ENCODE data around the gene JAG1.
A peak's percentile ranks its signal among the peaks of the same experiment; 100 is the strongest.
"Not testable (repeated sequence)": the region's sequence is repeated elsewhere in the genome, so short reads cannot be mapped to it uniquely, and the experiment has no call there.

Gene JAG1

DNA sequence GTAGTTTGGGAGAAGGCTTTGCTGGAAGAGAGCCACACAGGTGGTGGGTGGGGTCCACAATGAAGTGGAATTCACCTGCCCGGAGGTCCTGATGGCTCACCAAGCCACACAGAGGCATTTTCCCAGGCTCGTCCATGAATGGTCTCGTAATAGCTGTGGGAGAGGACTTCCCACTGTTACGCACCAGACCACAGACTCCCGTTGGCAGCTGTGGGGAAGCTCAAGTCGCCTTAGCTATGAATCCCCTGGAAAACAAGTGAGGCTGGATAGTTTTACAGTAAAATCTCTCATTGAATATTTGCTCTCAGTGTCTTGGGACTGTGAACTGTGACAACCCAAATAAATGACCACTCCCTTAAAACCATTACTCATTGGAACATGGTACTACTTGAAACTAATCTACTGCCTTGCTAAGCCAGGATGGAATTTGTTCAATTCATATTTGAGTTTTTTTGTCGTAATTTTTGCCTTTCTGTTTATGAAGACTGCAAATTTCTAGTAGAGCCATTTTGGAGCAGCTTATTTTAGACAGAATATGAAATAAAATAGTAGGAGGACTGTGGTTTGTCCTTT is 79.4 kb downstream of the JAG1 start:
- TF ChIP-seq ZC3H10 (CRISPR knock-in tag; IDR thresholded peaks at IDR 0.05) = no peak
- no peak for TF ChIP-seq TOX (CRISPR knock-in tag; IDR thresholded peaks at IDR 0.05; ENCODE audit: borderline replicate concordance)
- TF ChIP-seq, protein P1, sequence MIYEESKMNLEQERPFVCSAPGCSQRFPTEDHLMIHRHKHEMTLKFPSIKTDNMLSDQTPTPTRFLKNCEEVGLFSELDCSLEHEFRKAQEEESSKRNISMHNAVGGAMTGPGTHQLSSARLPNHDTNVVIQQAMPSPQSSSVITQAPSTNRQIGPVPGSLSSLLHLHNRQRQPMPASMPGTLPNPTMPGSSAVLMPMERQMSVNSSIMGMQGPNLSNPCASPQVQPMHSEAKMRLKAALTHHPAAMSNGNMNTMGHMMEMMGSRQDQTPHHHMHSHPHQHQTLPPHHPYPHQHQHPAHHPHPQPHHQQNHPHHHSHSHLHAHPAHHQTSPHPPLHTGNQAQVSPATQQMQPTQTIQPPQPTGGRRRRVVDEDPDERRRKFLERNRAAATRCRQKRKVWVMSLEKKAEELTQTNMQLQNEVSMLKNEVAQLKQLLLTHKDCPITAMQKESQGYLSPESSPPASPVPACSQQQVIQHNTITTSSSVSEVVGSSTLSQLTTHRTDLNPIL (CRISPR knock-in tag; IDR thresholded peaks at IDR 0.05; ENCODE audit: low read depth) = no peak
- TF ChIP-seq, protein P2, sequence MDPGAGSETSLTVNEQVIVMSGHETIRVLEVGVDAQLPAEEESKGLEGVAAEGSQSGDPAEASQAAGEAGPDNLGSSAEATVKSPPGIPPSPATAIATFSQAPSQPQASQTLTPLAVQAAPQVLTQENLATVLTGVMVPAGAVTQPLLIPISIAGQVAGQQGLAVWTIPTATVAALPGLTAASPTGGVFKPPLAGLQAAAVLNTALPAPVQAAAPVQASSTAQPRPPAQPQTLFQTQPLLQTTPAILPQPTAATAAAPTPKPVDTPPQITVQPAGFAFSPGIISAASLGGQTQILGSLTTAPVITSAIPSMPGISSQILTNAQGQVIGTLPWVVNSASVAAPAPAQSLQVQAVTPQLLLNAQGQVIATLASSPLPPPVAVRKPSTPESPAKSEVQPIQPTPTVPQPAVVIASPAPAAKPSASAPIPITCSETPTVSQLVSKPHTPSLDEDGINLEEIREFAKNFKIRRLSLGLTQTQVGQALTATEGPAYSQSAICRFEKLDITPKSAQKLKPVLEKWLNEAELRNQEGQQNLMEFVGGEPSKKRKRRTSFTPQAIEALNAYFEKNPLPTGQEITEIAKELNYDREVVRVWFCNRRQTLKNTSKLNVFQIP (CRISPR knock-in tag; IDR thresholded peaks at IDR 0.05; ENCODE audit: borderline replicate concordance, low read depth) = no peak
- TF ChIP-seq ZFP3 (CRISPR knock-in tag; IDR thresholded peaks at IDR 0.05) = no peak
- TF ChIP-seq, protein P3, sequence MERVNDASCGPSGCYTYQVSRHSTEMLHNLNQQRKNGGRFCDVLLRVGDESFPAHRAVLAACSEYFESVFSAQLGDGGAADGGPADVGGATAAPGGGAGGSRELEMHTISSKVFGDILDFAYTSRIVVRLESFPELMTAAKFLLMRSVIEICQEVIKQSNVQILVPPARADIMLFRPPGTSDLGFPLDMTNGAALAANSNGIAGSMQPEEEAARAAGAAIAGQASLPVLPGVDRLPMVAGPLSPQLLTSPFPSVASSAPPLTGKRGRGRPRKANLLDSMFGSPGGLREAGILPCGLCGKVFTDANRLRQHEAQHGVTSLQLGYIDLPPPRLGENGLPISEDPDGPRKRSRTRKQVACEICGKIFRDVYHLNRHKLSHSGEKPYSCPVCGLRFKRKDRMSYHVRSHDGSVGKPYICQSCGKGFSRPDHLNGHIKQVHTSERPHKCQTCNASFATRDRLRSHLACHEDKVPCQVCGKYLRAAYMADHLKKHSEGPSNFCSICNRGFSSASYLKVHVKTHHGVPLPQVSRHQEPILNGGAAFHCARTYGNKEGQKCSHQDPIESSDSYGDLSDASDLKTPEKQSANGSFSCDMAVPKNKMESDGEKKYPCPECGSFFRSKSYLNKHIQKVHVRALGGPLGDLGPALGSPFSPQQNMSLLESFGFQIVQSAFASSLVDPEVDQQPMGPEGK (CRISPR knock-in tag; IDR thresholded peaks at IDR 0.05; ENCODE audit: borderline replicate concordance) = no peak
- TF ChIP-seq SNAI2 (CRISPR knock-in tag; IDR thresholded peaks at IDR 0.05) = no peak
- TF ChIP-seq ZNF8 (CRISPR knock-in tag; IDR thresholded peaks at IDR 0.05) = no peak
- TF ChIP-seq GLIS3 (CRISPR knock-in tag; IDR thresholded peaks at IDR 0.05) = no peak
- no peak for TF ChIP-seq RARB (CRISPR knock-in tag; IDR thresholded peaks at IDR 0.05)
- no peak for TF ChIP-seq ZFP30 (CRISPR knock-in tag; IDR thresholded peaks at IDR 0.05)
- TF ChIP-seq, protein P4, sequence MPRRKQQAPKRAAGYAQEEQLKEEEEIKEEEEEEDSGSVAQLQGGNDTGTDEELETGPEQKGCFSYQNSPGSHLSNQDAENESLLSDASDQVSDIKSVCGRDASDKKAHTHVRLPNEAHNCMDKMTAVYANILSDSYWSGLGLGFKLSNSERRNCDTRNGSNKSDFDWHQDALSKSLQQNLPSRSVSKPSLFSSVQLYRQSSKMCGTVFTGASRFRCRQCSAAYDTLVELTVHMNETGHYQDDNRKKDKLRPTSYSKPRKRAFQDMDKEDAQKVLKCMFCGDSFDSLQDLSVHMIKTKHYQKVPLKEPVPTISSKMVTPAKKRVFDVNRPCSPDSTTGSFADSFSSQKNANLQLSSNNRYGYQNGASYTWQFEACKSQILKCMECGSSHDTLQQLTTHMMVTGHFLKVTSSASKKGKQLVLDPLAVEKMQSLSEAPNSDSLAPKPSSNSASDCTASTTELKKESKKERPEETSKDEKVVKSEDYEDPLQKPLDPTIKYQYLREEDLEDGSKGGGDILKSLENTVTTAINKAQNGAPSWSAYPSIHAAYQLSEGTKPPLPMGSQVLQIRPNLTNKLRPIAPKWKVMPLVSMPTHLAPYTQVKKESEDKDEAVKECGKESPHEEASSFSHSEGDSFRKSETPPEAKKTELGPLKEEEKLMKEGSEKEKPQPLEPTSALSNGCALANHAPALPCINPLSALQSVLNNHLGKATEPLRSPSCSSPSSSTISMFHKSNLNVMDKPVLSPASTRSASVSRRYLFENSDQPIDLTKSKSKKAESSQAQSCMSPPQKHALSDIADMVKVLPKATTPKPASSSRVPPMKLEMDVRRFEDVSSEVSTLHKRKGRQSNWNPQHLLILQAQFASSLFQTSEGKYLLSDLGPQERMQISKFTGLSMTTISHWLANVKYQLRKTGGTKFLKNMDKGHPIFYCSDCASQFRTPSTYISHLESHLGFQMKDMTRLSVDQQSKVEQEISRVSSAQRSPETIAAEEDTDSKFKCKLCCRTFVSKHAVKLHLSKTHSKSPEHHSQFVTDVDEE (CRISPR knock-in tag; IDR thresholded peaks at IDR 0.05) = no peak
- no peak for ATAC-seq

DNA sequence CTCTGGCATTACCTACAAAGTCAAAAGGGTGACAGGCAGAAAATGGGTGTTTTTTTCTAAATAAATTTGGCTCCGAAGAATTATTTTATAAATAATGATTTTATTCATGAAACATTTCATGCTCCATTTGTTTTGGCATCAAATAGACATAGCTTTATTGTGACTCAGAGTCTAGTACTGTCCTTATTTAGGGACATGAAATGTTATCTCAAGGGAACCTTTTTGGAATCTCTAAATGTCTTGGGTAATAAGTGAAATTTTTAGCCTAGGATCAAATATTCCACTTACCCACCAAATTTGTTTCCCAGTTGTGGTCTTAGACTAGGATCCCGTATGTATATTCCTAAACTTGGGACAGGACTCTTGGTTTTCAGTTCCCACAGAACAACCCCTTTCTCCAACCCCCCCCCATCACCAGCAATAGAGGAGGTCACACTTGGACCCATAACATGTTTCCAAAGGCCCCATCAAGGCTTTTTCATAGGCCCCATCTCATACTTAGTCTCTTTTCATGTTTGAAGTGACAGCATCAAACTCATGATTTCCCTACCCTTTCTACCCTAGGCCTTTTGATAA is 81.8 kb downstream of the JAG1 start:
- ATAC-seq = peak; percentile 46; the same call in 2 of the 3 replicates
- 0 out of 2 replicates have a peak, but pooled peaks have one; percentile 38 for TF ChIP-seq ISL1 (CRISPR knock-in tag; IDR thresholded peaks at IDR 0.05)
- TF ChIP-seq, protein P3 (CRISPR knock-in tag; IDR thresholded peaks at IDR 0.05; ENCODE audit: borderline replicate concordance) = no peak

DNA sequence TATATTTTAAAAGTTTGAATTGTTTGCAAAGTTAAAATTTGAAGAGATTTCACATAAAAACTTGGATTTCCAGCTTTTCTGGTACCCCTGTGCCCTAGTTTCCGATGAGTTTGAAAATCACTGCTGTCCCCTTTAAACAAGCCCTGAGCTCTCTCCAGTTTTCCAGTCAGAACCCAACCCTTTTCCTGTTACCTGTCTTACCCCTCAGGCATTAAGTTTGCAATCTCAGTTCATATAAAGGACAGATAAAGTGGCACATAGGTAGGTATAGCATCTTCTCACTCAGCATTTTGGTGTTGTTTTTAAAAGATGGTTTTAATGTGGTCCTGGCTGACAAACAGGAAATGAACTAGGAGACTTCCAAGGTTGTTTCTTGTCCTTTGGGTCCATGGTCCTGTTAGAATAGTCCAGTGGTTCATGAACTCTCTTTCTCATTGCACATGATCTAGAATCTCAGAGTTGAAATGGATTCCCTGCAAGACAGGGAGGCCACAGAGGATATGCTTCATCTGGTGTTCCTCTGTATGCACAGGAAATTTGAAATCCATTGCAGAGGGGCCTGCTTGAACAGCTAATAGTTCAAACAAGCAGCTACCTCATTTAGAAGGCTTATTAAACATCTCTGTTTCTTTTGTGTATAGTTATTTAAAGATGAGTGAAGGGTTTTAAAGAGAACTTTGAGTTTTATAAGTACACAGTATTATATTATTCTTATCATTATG is 82.7 kb downstream of the JAG1 start:
- no peak for TF ChIP-seq ZFP3 (CRISPR knock-in tag; IDR thresholded peaks at IDR 0.05)
- no peak; the same call in 2 of the 3 replicates for ATAC-seq

DNA sequence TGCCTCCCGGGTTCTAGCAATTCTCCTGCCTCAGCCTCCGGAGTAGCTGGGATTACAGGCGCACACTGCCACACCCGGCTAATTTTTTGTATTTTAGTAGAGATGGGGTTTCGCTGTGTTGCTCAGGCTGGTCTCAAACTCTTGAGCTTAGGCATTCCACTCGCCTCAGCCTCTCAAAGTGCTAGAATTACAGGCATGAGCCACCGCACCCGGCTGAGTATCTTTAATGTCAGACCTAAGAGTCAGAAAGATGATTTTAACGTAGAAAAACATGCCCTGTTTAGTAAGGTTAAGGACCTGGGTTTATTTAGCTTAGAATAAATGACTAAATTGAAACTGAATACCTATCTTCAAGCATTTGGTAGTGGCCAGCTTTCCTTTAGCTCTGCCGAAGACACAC is 83.4 kb downstream of the JAG1 start:
- not testable (repeated sequence) for ATAC-seq
